GM23338 (cell line): ENCODE data around the gene DHX32. TPM values are rescaled to one million over a fixed set of nuclear protein-coding genes. Genes with fewer than 3 reads are reported as not detected.

Experiments used
- ATAC-seq: fragments of 200-7000 bp; cut with Tn5 transposase; 3 replicates; pipeline ENCODE4 v1.9.1; 2020
- DNase-seq: peaks from one replicate; pipeline ENCODE4 v3.0.0-alpha.2; 2015; ENCODE audit warnings: low spot score
- H2AFZ ChIP-seq: fragments of 200-600 bp; sonication (generic); 2 replicates; pipeline ENCODE4 v1.8.0; 2016; ENCODE audit warnings: antibody characterized with exemption, mild to moderate bottlenecking, moderate library complexity
- H3F3A ChIP-seq: fragments of 200-600 bp; sonication (generic); replicated peaks from 2 replicates; pipeline ENCODE4 v1.8.0; 2017; ENCODE audit warnings: antibody characterized with exemption, mixed run types, low read depth
- H3K27ac ChIP-seq: fragments of 200-600 bp; sonication (generic); 2 replicates; pipeline ENCODE4 v1.6.1; 2016; ENCODE audit warnings: low read depth
- H3K27me3 ChIP-seq: fragments of 200-600 bp; sonication (generic); 2 replicates; pipeline ENCODE4 v1.8.0; 2016; ENCODE audit warnings: mild to moderate bottlenecking, mixed run types, moderate library complexity; ENCODE audit not compliant: insufficient read depth
- H3K36me3 ChIP-seq: fragments of 200-600 bp; sonication (generic); 2 replicates; pipeline ENCODE4 v1.8.0; 2016; ENCODE audit warnings: mild to moderate bottlenecking; ENCODE audit not compliant: insufficient read depth
- H3K4me1 ChIP-seq: fragments of 200-600 bp; sonication (generic); 2 replicates; pipeline ENCODE4 v1.8.0; 2016; ENCODE audit warnings: mild to moderate bottlenecking, moderate library complexity; ENCODE audit not compliant: insufficient read depth
- H3K4me2 ChIP-seq: fragments of 200-600 bp; sonication (generic); 2 replicates; pipeline ENCODE4 v1.7.1; 2017; ENCODE audit warnings: mixed run types
- H3K4me3 ChIP-seq: fragments of 200-600 bp; sonication (generic); 2 replicates; pipeline ENCODE4 v1.6.1; 2016; ENCODE audit warnings: mixed run types
- H3K79me2 ChIP-seq: fragments of 200-600 bp; sonication (generic); replicated peaks from 2 replicates; pipeline ENCODE4 v1.8.0; 2017; ENCODE audit warnings: mild to moderate bottlenecking; ENCODE audit not compliant: insufficient read depth
- H3K9me2 ChIP-seq: fragments of 200-600 bp; sonication (generic); 2 replicates; pipeline ENCODE4 v1.8.0; 2017; ENCODE audit not compliant: insufficient read depth
- H4K20me1 ChIP-seq: fragments of 200-600 bp; sonication (generic); replicated peaks from 2 replicates; pipeline ENCODE4 v1.8.0; 2017; ENCODE audit warnings: mild to moderate bottlenecking; ENCODE audit not compliant: insufficient read depth
- H3K27ac Mint-ChIP-seq: 2 replicates; pipeline ENCODE4 v1.8.0; 2020; ENCODE audit warnings: inconsistent platforms, mild to moderate bottlenecking, moderate library complexity, mixed read lengths
- H3K27me3 Mint-ChIP-seq: 3 replicates; pipeline ENCODE4 v1.8.0; 2022; ENCODE audit warnings: low read depth, mild to moderate bottlenecking, moderate library complexity, mixed read lengths, inconsistent platforms; ENCODE audit not compliant: insufficient read depth, poor library complexity
- H3K36me3 Mint-ChIP-seq: 3 replicates; pipeline ENCODE4 v1.8.0; 2021; ENCODE audit warnings: low read depth, mild to moderate bottlenecking, inconsistent platforms, moderate library complexity, mixed read lengths
- H3K4me1 Mint-ChIP-seq: 3 replicates; pipeline ENCODE4 v1.8.0; 2020; ENCODE audit warnings: mild to moderate bottlenecking, inconsistent platforms, mixed read lengths
- H3K4me3 Mint-ChIP-seq: 3 replicates; pipeline ENCODE4 v1.8.0; 2021; ENCODE audit warnings: moderate library complexity, mild to moderate bottlenecking, inconsistent platforms, mixed read lengths
- H3K9me3 Mint-ChIP-seq: 3 replicates; pipeline ENCODE4 v1.8.0; 2020; ENCODE audit warnings: moderate library complexity, mild to moderate bottlenecking, inconsistent platforms, mixed read lengths
- EZH2 ChIP-seq: fragments of 200-600 bp; sonication (generic); IDR thresholded peaks from one replicate; pipeline ENCODE4 v1.8.0; 2017; ENCODE audit warnings: antibody characterized with exemption, mild to moderate bottlenecking, low read depth; ENCODE audit not compliant: unreplicated experiment
- POLR2AphosphoS5 ChIP-seq: IDR thresholded peaks from 2 replicates; pipeline ENCODE4 v1.6.1; 2016; ENCODE audit warnings: antibody characterized with exemption, low read depth
- STAT1 ChIP-seq: IDR thresholded peaks from one replicate; pipeline ENCODE4 v1.6.1; 2016; ENCODE audit warnings: antibody characterized with exemption; ENCODE audit not compliant: unreplicated experiment
- ZNF114 ChIP-seq: fragments of 250-450 bp; sonication (Bioruptor Pico); IDR thresholded peaks from 2 replicates; pipeline ENCODE4 v1.5.0; 2020; ENCODE audit warnings: mild to moderate bottlenecking, moderate library complexity
- polyA plus RNA-seq: library from polyadenylated mRNA; unstranded; fragments of >200 nt; fragmentation: Nextera tagmentation; extraction: Ambion mirVana; gene quantifications from 2 replicates; pipeline ENCODE4 v1.2.1, GENCODE V29; 2016
- total RNA-seq: library from RNA; depleted of rRNA; stranded (reverse); fragments of >200 nt; shearing (Covaris generic); gene quantifications from 2 replicates; pipeline ENCODE4 v1.2.3, GENCODE V29; 2014
- TF ChIP-seq, protein P1 (sequence below): fragments of 250-450 bp; sonication (Bioruptor Pico); IDR thresholded peaks from 2 replicates; pipeline ENCODE4 v1.5.0; 2020; ENCODE audit warnings: mild to moderate bottlenecking, moderate library complexity
- TF ChIP-seq, protein P2 (sequence below): IDR thresholded peaks from 2 replicates; pipeline ENCODE4 v1.6.1; 2016; ENCODE audit warnings: antibody characterized with exemption

DHX32 gene
- total and polyA plus RNA-seq, 2 experiments from 2014 or later = 9.5 to 21.6 TPM

DNA sequence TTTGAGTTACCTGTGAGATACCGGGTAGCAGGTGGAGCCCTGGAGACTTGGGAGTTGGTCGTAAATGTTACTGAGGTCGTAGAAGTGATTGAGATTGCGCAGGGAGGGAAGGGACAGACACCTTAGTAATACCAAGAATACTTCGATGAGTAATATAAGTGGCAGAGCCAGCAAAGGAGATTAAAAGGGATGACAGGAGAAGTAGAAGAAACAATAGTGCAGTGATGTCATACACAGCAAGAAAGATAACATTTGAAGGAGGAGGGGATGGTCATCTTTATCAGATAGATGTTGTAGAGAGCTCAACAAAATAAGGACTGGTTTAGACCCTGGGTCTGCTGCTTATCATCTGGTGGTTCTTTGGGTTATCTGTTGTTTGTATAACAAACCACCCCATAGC is 52.8 kb downstream of the DHX32 start:
- H3K79me2 ChIP-seq = peaks cover 47% of the 10 kb centered on the region
- H3K36me3 Mint-ChIP-seq = peaks cover 70% of the 10 kb centered on the region
- H3K9me2 ChIP-seq = no peaks in the 10 kb centered on the region
- no peak overlapping the region for H3K4me2 ChIP-seq
- H3K36me3 ChIP-seq = peaks cover 53% of the 10 kb centered on the region
- H4K20me1 ChIP-seq = peaks cover 55% of the 10 kb centered on the region
- H3K4me3 ChIP-seq = no peak overlapping the region
- H3K27me3 ChIP-seq = no peaks in the 10 kb centered on the region
- peaks cover 2% of the 10 kb centered on the region for H3K27me3 Mint-ChIP-seq
- no peaks in the 10 kb centered on the region for H3F3A ChIP-seq
- ATAC-seq = no peak
- no peak overlapping the region for H3K27ac Mint-ChIP-seq
- peaks cover 10% of the 10 kb centered on the region for H3K4me1 ChIP-seq
- H3K4me3 Mint-ChIP-seq = no peak overlapping the region
- TF ChIP-seq, protein P1, sequence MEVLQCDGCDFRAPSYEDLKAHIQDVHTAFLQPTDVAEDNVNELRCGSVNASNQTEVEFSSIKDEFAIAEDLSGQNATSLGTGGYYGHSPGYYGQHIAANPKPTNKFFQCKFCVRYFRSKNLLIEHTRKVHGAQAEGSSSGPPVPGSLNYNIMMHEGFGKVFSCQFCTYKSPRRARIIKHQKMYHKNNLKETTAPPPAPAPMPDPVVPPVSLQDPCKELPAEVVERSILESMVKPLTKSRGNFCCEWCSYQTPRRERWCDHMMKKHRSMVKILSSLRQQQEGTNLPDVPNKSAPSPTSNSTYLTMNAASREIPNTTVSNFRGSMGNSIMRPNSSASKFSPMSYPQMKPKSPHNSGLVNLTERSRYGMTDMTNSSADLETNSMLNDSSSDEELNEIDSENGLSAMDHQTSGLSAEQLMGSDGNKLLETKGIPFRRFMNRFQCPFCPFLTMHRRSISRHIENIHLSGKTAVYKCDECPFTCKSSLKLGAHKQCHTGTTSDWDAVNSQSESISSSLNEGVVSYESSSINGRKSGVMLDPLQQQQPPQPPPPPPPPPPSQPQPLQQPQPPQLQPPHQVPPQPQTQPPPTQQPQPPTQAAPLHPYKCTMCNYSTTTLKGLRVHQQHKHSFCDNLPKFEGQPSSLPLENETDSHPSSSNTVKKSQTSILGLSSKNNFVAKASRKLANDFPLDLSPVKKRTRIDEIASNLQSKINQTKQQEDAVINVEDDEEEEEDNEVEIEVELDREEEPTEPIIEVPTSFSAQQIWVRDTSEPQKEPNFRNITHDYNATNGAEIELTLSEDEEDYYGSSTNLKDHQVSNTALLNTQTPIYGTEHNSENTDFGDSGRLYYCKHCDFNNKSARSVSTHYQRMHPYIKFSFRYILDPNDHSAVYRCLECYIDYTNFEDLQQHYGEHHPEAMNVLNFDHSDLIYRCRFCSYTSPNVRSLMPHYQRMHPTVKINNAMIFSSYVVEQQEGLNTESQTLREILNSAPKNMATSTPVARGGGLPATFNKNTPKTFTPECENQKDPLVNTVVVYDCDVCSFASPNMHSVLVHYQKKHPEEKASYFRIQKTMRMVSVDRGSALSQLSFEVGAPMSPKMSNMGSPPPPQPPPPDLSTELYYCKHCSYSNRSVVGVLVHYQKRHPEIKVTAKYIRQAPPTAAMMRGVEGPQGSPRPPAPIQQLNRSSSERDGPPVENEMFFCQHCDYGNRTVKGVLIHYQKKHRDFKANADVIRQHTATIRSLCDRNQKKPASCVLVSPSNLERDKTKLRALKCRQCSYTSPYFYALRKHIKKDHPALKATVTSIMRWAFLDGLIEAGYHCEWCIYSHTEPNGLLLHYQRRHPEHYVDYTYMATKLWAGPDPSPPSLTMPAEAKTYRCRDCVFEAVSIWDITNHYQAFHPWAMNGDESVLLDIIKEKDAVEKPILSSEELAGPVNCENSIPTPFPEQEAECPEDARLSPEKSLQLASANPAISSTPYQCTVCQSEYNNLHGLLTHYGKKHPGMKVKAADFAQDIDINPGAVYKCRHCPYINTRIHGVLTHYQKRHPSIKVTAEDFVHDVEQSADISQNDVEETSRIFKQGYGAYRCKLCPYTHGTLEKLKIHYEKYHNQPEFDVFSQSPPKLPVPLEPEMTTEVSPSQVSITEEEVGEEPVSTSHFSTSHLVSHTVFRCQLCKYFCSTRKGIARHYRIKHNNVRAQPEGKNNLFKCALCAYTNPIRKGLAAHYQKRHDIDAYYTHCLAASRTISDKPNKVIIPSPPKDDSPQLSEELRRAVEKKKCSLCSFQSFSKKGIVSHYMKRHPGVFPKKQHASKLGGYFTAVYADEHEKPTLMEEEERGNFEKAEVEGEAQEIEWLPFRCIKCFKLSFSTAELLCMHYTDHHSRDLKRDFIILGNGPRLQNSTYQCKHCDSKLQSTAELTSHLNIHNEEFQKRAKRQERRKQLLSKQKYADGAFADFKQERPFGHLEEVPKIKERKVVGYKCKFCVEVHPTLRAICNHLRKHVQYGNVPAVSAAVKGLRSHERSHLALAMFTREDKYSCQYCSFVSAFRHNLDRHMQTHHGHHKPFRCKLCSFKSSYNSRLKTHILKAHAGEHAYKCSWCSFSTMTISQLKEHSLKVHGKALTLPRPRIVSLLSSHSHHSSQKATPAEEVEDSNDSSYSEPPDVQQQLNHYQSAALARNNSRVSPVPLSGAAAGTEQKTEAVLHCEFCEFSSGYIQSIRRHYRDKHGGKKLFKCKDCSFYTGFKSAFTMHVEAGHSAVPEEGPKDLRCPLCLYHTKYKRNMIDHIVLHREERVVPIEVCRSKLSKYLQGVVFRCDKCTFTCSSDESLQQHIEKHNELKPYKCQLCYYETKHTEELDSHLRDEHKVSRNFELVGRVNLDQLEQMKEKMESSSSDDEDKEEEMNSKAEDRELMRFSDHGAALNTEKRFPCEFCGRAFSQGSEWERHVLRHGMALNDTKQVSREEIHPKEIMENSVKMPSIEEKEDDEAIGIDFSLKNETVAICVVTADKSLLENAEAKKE = no peak
- TF ChIP-seq POLR2AphosphoS5 (no peak), ZNF114 (CRISPR knock-in tag) (no peak), EZH2 (no peak)
- TF ChIP-seq, protein P2, sequence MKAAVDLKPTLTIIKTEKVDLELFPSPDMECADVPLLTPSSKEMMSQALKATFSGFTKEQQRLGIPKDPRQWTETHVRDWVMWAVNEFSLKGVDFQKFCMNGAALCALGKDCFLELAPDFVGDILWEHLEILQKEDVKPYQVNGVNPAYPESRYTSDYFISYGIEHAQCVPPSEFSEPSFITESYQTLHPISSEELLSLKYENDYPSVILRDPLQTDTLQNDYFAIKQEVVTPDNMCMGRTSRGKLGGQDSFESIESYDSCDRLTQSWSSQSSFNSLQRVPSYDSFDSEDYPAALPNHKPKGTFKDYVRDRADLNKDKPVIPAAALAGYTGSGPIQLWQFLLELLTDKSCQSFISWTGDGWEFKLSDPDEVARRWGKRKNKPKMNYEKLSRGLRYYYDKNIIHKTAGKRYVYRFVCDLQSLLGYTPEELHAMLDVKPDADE = no peak
- DNase-seq = no peak
- no peaks in the 10 kb centered on the region; the same call in 2 of the 3 replicates for H3K4me1 Mint-ChIP-seq
- no peaks in the 10 kb centered on the region for H3K9me3 Mint-ChIP-seq
- no peak overlapping the region for H3K27ac ChIP-seq
- H2AFZ ChIP-seq = no peak overlapping the region

DNA sequence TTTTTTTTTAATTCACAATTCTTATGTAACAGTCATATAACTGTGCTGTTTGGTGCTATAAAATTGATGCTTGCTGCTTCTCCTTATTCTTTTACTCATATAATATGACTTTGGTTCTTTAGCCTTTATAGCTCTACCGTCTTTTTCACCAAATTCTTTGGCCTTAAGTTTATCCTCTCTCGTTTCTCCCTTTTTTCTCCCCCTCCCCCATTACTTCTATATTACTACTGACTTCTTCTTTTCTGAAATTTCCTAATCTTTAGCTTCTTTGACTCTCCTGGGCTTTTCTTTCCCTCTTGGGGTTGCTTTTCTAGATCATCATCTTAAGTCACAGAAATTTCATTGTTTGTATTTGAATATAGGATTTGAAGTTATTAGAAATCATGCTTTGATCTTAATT is 54.0 kb downstream of the DHX32 start:
- no peaks in the 10 kb centered on the region for H3K9me2 ChIP-seq
- peaks cover 10% of the 10 kb centered on the region for H3K4me1 ChIP-seq
- H3K79me2 ChIP-seq = peaks cover 51% of the 10 kb centered on the region
- no peak overlapping the region for H2AFZ ChIP-seq
- DNase-seq (no peak), ATAC-seq (no peak)
- Mint-ChIP-seq H3K9me3 (no peaks in the 10 kb centered on the region), H3K4me3 (no peak overlapping the region), H3K27ac (no peak overlapping the region), H3K36me3 (peaks cover 60% of the 10 kb centered on the region), H3K27me3 (peaks cover 2% of the 10 kb centered on the region), H3K4me1 (no peaks in the 10 kb centered on the region; the same call in 2 of the 3 replicates)
- no peak overlapping the region for H3K4me2 ChIP-seq
- peaks cover 44% of the 10 kb centered on the region for H3K36me3 ChIP-seq
- peaks cover 55% of the 10 kb centered on the region for H4K20me1 ChIP-seq
- no peak overlapping the region for H3K27ac ChIP-seq
- no peaks in the 10 kb centered on the region for H3F3A ChIP-seq
- no peaks in the 10 kb centered on the region for H3K27me3 ChIP-seq
- no peak overlapping the region for H3K4me3 ChIP-seq
- TF ChIP-seq STAT1 = no peak
- TF ChIP-seq, protein P1 = no peak
